HEK293 (cell line): ENCODE results near the gene KIAA0586.

Source experiments
- CTCF ChIA-PET: fragments of 350-600 bp; formaldehyde crosslinking; extraction: SDS; loops from one replicate; lab custom pipeline; 2021; ENCODE audit warnings: antibody characterized with exemption; lab: Yijun Ruan, JAX
- POLR2A ChIA-PET: fragments of 300-600 bp; formaldehyde crosslinking; extraction: SDS; loops from one replicate; lab custom pipeline; 2020; ENCODE audit warnings: antibody characterized with exemption, inconsistent platforms; lab: Yijun Ruan, JAX
- H3K27ac ChIP-seq: fragments of 200-500 bp; sonication (Bioruptor generic); 2 replicates; pipeline ENCODE4 v1.5.1; 2014; ENCODE audit warnings: low read depth, low read length, control low read depth, inconsistent platforms; ENCODE audit errors: extremely low read depth
- H3K36me3 ChIP-seq, 2 experiments: fragments of 200-500 bp in 1 of 2; sonication (Bioruptor generic) in 1 of 2; 1 replicate in 1 of 2; 2 replicates in 1 of 2; pipeline ENCODE4 v1.5.1; 2014 to 2017; ENCODE audit warnings: inconsistent platforms in 2 of 2, low read length in 2 of 2; ENCODE audit not compliant: control insufficient read depth in 2 of 2, insufficient read depth in 1 of 2
- H3K4me1 ChIP-seq: fragments of 200-500 bp; sonication (Bioruptor generic); 2 replicates; pipeline ENCODE4 v1.5.1; 2014; ENCODE audit warnings: mild to moderate bottlenecking, low read length, inconsistent platforms; ENCODE audit not compliant: control insufficient read depth, insufficient read depth
- H3K4me3 ChIP-seq: 2 replicates; pipeline ENCODE4 v1.5.1; 2011; ENCODE audit warnings: low read depth, mild to moderate bottlenecking, control low read depth, low read length, moderate library complexity
- H3K9me3 ChIP-seq: fragments of 200-500 bp; sonication (Bioruptor generic); 2 replicates; pipeline ENCODE4 v1.5.1; 2014; ENCODE audit warnings: low read depth, low read length, inconsistent platforms; ENCODE audit not compliant: control insufficient read depth, insufficient read depth
- HOXA7 ChIP-seq: sonication (generic); formaldehyde crosslinking; IDR thresholded peaks from 2 replicates; pipeline ENCODE4 v1.8.1; 2022; ENCODE audit warnings: missing genetic modification reagents, borderline replicate concordance
- KLF16 ChIP-seq: fragments of 450-650 bp; formaldehyde crosslinking; IDR thresholded peaks from 2 replicates; pipeline ENCODE4 v1.5.1; 2017; ENCODE audit warnings: missing biosample characterization, missing genetic modification characterization
- MEIS1 ChIP-seq: sonication (generic); formaldehyde crosslinking; IDR thresholded peaks from 2 replicates; pipeline ENCODE4 v1.8.1; 2022; ENCODE audit warnings: missing genetic modification reagents, mild to moderate bottlenecking, borderline replicate concordance
- TSHZ1 ChIP-seq: fragments of 450-650 bp; formaldehyde crosslinking; IDR thresholded peaks from 2 replicates; pipeline ENCODE4 v1.5.1; 2016; ENCODE audit warnings: missing biosample characterization, missing genetic modification characterization, borderline replicate concordance
- WT1 ChIP-seq: fragments of 450-650 bp; formaldehyde crosslinking; IDR thresholded peaks from 2 replicates; pipeline ENCODE4 v1.5.1; 2016; ENCODE audit warnings: missing biosample characterization, missing genetic modification characterization
- ZIC2 ChIP-seq: fragments of 450-650 bp; formaldehyde crosslinking; IDR thresholded peaks from 2 replicates; pipeline ENCODE4 v1.5.1; 2016; ENCODE audit warnings: missing biosample characterization, missing genetic modification characterization
- ZNF132 ChIP-seq: fragments of 450-650 bp; formaldehyde crosslinking; IDR thresholded peaks from 2 replicates; pipeline ENCODE4 v1.5.1; 2017; ENCODE audit warnings: missing biosample characterization, missing genetic modification characterization, borderline replicate concordance
- ZNF16 ChIP-seq: fragments of 450-650 bp; formaldehyde crosslinking; IDR thresholded peaks from 2 replicates; pipeline ENCODE4 v1.5.1; 2016; ENCODE audit warnings: low read depth, missing biosample characterization, missing genetic modification characterization
- ZNF23 ChIP-seq: fragments of 450-650 bp; formaldehyde crosslinking; IDR thresholded peaks from 2 replicates; pipeline ENCODE4 v1.5.1; 2016; ENCODE audit warnings: missing biosample characterization, missing genetic modification characterization, borderline replicate concordance
- ZNF266 ChIP-seq: fragments of 450-650 bp; formaldehyde crosslinking; IDR thresholded peaks from 2 replicates; pipeline ENCODE4 v1.5.1; 2016; ENCODE audit warnings: missing biosample characterization, missing genetic modification characterization, low read depth
- ZNF416 ChIP-seq: fragments of 450-650 bp; formaldehyde crosslinking; IDR thresholded peaks from 2 replicates; pipeline ENCODE4 v1.5.1; 2016; ENCODE audit warnings: missing biosample characterization, missing genetic modification characterization
- ZNF473 ChIP-seq: fragments of 450-650 bp; formaldehyde crosslinking; IDR thresholded peaks from 2 replicates; pipeline ENCODE4 v1.5.1; 2017; ENCODE audit warnings: missing biosample characterization, missing genetic modification characterization
- ZNF660 ChIP-seq: fragments of 450-650 bp; IDR thresholded peaks from 2 replicates; pipeline ENCODE4 v1.5.1; 2018; ENCODE audit warnings: missing biosample characterization, mild to moderate bottlenecking, missing genetic modification characterization
- ZNF768 ChIP-seq: fragments of 450-650 bp; formaldehyde crosslinking; IDR thresholded peaks from 2 replicates; pipeline ENCODE4 v1.5.1; 2018; ENCODE audit warnings: missing biosample characterization, mild to moderate bottlenecking, missing genetic modification characterization
- ZSCAN5A ChIP-seq: fragments of 450-650 bp; formaldehyde crosslinking; IDR thresholded peaks from 2 replicates; pipeline ENCODE4 v1.5.1; 2016; ENCODE audit warnings: missing biosample characterization, missing genetic modification characterization
- TF ChIP-seq, protein P1 (sequence below): fragments of 450-650 bp; formaldehyde crosslinking; optimal IDR thresholded peaks from 2 replicates; pipeline ENCODE3; 2016; ENCODE audit warnings: missing biosample characterization, mild to moderate bottlenecking, missing genetic modification characterization
- TF ChIP-seq, protein P2 (sequence below): fragments of 450-650 bp; formaldehyde crosslinking; IDR thresholded peaks from 2 replicates; pipeline ENCODE4 v1.5.1; 2017; ENCODE audit warnings: missing biosample characterization, missing genetic modification characterization
- TF ChIP-seq, protein P3 (sequence below): fragments of 450-650 bp; formaldehyde crosslinking; IDR thresholded peaks from 2 replicates; pipeline ENCODE4 v1.5.1; 2017; ENCODE audit warnings: missing biosample characterization, missing genetic modification characterization
- TF ChIP-seq, protein P4 (sequence below): fragments of 450-650 bp; formaldehyde crosslinking; IDR thresholded peaks from 2 replicates; pipeline ENCODE4 v1.5.1; 2016; ENCODE audit warnings: missing biosample characterization, missing genetic modification characterization
- TF ChIP-seq, protein P5 (sequence below): fragments of 450-650 bp; formaldehyde crosslinking; IDR thresholded peaks from 2 replicates; pipeline ENCODE4 v1.5.1; 2016; ENCODE audit warnings: missing biosample characterization, missing genetic modification characterization

KIAA0586 gene

GRCh38 chr14:58535044-58535443 lies 107.5 kb downstream of the KIAA0586 start (continued):
- TF ChIP-seq ZSCAN5A (tag by site-specific recombination): no peak
- TF ChIP-seq MEIS1 (CRISPR knock-in tag): no peak
- TF ChIP-seq ZNF660 (tag by site-specific recombination): no peak
- TF ChIP-seq ZNF23 (tag by site-specific recombination): no peak
- TF ChIP-seq ZNF768 (tag by site-specific recombination): no peak
- TF ChIP-seq ZNF266 (tag by site-specific recombination): no peak
- TF ChIP-seq ZNF473 (tag by site-specific recombination): no peak
- TF ChIP-seq, protein P1, sequence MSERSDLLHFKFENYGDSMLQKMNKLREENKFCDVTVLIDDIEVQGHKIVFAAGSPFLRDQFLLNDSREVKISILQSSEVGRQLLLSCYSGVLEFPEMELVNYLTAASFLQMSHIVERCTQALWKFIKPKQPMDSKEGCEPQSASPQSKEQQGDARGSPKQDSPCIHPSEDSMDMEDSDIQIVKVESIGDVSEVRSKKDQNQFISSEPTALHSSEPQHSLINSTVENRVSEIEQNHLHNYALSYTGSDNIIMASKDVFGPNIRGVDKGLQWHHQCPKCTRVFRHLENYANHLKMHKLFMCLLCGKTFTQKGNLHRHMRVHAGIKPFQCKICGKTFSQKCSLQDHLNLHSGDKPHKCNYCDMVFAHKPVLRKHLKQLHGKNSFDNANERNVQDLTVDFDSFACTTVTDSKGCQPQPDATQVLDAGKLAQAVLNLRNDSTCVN (tag by site-specific recombination): no peak

DNA sequence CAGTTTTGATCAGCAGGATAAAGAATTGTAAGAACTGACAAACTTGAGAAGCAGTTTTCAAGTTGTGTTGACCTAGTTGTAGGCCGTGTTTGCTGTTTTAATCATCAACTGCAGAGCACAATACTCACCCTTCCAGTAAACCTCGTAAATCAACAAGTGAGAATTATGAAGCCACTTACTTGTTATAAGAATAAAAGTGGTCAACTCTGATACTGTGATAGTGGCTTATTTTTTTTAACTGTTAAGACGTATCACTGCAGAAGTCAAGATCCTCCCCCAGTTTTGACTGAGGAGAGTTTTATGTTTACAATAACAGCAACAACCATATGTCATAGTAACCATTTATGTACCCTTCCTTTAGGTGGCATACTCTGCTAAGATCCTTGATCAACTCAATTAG lies 109.5 kb downstream of the KIAA0586 start:
- TF ChIP-seq, protein P2, sequence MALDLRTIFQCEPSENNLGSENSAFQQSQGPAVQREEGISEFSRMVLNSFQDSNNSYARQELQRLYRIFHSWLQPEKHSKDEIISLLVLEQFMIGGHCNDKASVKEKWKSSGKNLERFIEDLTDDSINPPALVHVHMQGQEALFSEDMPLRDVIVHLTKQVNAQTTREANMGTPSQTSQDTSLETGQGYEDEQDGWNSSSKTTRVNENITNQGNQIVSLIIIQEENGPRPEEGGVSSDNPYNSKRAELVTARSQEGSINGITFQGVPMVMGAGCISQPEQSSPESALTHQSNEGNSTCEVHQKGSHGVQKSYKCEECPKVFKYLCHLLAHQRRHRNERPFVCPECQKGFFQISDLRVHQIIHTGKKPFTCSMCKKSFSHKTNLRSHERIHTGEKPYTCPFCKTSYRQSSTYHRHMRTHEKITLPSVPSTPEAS (tag by site-specific recombination): no peak
- TF ChIP-seq ZNF16 (tag by site-specific recombination) (no peak), WT1 (tag by site-specific recombination) (no peak), TSHZ1 (no peak), HOXA7 (CRISPR knock-in tag) (no peak), ZIC2 (tag by site-specific recombination) (no peak), ZNF416 (no peak), ZNF132 (no peak), KLF16 (tag by site-specific recombination) (no peak)
- TF ChIP-seq, protein P3, sequence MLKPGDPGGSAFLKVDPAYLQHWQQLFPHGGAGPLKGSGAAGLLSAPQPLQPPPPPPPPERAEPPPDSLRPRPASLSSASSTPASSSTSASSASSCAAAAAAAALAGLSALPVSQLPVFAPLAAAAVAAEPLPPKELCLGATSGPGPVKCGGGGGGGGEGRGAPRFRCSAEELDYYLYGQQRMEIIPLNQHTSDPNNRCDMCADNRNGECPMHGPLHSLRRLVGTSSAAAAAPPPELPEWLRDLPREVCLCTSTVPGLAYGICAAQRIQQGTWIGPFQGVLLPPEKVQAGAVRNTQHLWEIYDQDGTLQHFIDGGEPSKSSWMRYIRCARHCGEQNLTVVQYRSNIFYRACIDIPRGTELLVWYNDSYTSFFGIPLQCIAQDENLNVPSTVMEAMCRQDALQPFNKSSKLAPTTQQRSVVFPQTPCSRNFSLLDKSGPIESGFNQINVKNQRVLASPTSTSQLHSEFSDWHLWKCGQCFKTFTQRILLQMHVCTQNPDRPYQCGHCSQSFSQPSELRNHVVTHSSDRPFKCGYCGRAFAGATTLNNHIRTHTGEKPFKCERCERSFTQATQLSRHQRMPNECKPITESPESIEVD (tag by site-specific recombination): no peak
- TF ChIP-seq, protein P4, sequence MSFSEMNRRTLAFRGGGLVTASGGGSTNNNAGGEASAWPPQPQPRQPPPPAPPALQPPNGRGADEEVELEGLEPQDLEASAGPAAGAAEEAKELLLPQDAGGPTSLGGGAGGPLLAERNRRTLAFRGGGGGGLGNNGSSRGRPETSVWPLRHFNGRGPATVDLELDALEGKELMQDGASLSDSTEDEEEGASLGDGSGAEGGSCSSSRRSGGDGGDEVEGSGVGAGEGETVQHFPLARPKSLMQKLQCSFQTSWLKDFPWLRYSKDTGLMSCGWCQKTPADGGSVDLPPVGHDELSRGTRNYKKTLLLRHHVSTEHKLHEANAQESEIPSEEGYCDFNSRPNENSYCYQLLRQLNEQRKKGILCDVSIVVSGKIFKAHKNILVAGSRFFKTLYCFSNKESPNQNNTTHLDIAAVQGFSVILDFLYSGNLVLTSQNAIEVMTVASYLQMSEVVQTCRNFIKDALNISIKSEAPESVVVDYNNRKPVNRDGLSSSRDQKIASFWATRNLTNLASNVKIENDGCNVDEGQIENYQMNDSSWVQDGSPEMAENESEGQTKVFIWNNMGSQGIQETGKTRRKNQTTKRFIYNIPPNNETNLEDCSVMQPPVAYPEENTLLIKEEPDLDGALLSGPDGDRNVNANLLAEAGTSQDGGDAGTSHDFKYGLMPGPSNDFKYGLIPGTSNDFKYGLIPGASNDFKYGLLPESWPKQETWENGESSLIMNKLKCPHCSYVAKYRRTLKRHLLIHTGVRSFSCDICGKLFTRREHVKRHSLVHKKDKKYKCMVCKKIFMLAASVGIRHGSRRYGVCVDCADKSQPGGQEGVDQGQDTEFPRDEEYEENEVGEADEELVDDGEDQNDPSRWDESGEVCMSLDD (tag by site-specific recombination): no peak
- TF ChIP-seq, protein P5, sequence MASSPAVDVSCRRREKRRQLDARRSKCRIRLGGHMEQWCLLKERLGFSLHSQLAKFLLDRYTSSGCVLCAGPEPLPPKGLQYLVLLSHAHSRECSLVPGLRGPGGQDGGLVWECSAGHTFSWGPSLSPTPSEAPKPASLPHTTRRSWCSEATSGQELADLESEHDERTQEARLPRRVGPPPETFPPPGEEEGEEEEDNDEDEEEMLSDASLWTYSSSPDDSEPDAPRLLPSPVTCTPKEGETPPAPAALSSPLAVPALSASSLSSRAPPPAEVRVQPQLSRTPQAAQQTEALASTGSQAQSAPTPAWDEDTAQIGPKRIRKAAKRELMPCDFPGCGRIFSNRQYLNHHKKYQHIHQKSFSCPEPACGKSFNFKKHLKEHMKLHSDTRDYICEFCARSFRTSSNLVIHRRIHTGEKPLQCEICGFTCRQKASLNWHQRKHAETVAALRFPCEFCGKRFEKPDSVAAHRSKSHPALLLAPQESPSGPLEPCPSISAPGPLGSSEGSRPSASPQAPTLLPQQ (tag by site-specific recombination): no peak
- TF ChIP-seq, all 188 proteins: peak for 0
- CTCF ChIA-PET: no interaction called here
- Histone ChIP-seq H3K4me3 (no peak overlapping the region), H3K4me1 (peaks cover 3% of the 10 kb centered on the region; the same call in 1 of the 2 replicates), H3K36me3 (no peaks in the 10 kb centered on the region; a peak in 2 of 3 replicates), H3K9me3 (no peaks in the 10 kb centered on the region), H3K27ac (no peak overlapping the region)
- POLR2A ChIA-PET: no interaction called here
